ENCODE measurements around the gene BSCL2.

The BSCL2 gene

GRCh38 chr11:62727872-62728170 is 20.6 kb upstream of the BSCL2 start:
- TF ChIP-seq POLR2AphosphoS5 (IDR thresholded peaks at IDR 0.05; ENCODE audit: low read depth, low read length) (no peak), SIN3A (IDR thresholded peaks at IDR 0.05; ENCODE audit: borderline replicate concordance, insufficient read depth, low read length) (no peak), TAF1 (IDR thresholded peaks at IDR 0.05; ENCODE audit: borderline replicate concordance, insufficient read depth, low read length) (no peak)

GRCh38 chr11:62727165-62727871 is 20.1 kb upstream of the BSCL2 start, which contains the start of gene HNRNPUL2:
HNRNPUL2 (minus strand) TSS chr11:62727457; CDS start chr11:62727156, 301 bp downstream.
- TF ChIP-seq POLR2AphosphoS5 (IDR thresholded peaks at IDR 0.05; ENCODE audit: low read depth, low read length) (peak; percentile 84), TAF1 (IDR thresholded peaks at IDR 0.05; ENCODE audit: borderline replicate concordance, insufficient read depth, low read length) (0 out of 2 replicates have a peak, but pooled peaks have one; percentile 68), SIN3A (IDR thresholded peaks at IDR 0.05; ENCODE audit: borderline replicate concordance, insufficient read depth, low read length) (peak; percentile 41; the same call in 1 of the 2 replicates), FOXP2 (optimal IDR thresholded peaks at IDR 0.05; ENCODE audit: borderline replicate concordance, extremely low read depth, extremely low read length, insufficient read depth) (peak; percentile 80)
- TF ChIP-seq, protein P1, sequence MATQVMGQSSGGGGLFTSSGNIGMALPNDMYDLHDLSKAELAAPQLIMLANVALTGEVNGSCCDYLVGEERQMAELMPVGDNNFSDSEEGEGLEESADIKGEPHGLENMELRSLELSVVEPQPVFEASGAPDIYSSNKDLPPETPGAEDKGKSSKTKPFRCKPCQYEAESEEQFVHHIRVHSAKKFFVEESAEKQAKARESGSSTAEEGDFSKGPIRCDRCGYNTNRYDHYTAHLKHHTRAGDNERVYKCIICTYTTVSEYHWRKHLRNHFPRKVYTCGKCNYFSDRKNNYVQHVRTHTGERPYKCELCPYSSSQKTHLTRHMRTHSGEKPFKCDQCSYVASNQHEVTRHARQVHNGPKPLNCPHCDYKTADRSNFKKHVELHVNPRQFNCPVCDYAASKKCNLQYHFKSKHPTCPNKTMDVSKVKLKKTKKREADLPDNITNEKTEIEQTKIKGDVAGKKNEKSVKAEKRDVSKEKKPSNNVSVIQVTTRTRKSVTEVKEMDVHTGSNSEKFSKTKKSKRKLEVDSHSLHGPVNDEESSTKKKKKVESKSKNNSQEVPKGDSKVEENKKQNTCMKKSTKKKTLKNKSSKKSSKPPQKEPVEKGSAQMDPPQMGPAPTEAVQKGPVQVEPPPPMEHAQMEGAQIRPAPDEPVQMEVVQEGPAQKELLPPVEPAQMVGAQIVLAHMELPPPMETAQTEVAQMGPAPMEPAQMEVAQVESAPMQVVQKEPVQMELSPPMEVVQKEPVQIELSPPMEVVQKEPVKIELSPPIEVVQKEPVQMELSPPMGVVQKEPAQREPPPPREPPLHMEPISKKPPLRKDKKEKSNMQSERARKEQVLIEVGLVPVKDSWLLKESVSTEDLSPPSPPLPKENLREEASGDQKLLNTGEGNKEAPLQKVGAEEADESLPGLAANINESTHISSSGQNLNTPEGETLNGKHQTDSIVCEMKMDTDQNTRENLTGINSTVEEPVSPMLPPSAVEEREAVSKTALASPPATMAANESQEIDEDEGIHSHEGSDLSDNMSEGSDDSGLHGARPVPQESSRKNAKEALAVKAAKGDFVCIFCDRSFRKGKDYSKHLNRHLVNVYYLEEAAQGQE (IDR thresholded peaks at IDR 0.05; ENCODE audit: insufficient read depth in 1 of 2, low read depth in 2 of 2, low read length in 2 of 2) = peak in 1 of 2 experiments; percentile 3; a peak in 1 of 4 replicates

DNA sequence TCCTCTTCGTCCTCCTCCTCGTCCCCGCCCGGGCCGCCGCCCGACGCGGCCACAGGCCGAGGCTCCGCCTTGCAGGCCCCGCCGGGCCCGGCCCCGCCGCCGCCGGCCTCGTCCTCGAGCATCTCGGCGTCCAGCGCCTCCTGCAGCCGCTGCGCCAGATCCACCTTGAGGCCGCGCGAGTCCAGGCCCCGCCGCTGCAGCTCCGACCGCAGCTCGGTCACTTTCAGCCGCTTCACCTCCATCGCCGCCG is 19.6 kb upstream of the BSCL2 start:
- TF ChIP-seq, protein P1 (IDR thresholded peaks at IDR 0.05; ENCODE audit: insufficient read depth in 1 of 2, low read depth in 2 of 2, low read length in 2 of 2) = no peak
- TF ChIP-seq POLR2AphosphoS5 (IDR thresholded peaks at IDR 0.05; ENCODE audit: low read depth, low read length) (no peak), TAF1 (IDR thresholded peaks at IDR 0.05; ENCODE audit: borderline replicate concordance, insufficient read depth, low read length) (no peak), SIN3A (IDR thresholded peaks at IDR 0.05; ENCODE audit: borderline replicate concordance, insufficient read depth, low read length) (no peak), FOXP2 (optimal IDR thresholded peaks at IDR 0.05; ENCODE audit: borderline replicate concordance, extremely low read depth, extremely low read length, insufficient read depth) (no peak)

GRCh38 chr11:62726156-62726914 is 19.1 kb upstream of the BSCL2 start:
- no peak for TF ChIP-seq SIN3A (IDR thresholded peaks at IDR 0.05; ENCODE audit: borderline replicate concordance, insufficient read depth, low read length)
- TF ChIP-seq, protein P1 (IDR thresholded peaks at IDR 0.05; ENCODE audit: insufficient read depth in 1 of 2, low read depth in 2 of 2, low read length in 2 of 2) = no peak
- no peak for TF ChIP-seq POLR2AphosphoS5 (IDR thresholded peaks at IDR 0.05; ENCODE audit: low read depth, low read length)
- no peak for TF ChIP-seq FOXP2 (optimal IDR thresholded peaks at IDR 0.05; ENCODE audit: borderline replicate concordance, extremely low read depth, extremely low read length, insufficient read depth)
- no peak for TF ChIP-seq TAF1 (IDR thresholded peaks at IDR 0.05; ENCODE audit: borderline replicate concordance, insufficient read depth, low read length)

DNA sequence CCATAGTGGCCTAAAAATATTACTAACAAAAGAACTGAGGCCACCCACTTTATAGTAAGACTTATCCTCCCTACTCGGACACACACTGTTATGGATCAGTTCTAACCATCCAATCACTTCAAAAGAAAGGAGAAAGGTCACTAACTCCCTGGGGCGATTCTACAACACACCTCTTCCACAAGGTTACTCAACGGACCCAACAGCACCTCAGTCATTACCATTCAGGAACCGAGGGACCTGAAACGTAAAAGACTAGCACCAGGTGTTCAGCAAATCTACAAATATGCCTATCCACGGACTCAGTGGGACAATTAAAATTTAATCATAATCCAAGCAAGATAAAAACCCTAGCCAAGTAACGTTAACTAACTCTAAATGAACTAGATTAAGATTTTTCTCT is 18.4 kb upstream of the BSCL2 start:
- TF ChIP-seq TAF1 (IDR thresholded peaks at IDR 0.05; ENCODE audit: borderline replicate concordance, insufficient read depth, low read length) (0 out of 2 replicates have a peak, but pooled peaks have one; percentile 8), FOXP2 (optimal IDR thresholded peaks at IDR 0.05; ENCODE audit: borderline replicate concordance, extremely low read depth, extremely low read length, insufficient read depth) (no peak), SIN3A (IDR thresholded peaks at IDR 0.05; ENCODE audit: borderline replicate concordance, insufficient read depth, low read length) (no peak)

GRCh38 chr11:62724171-62724570 is 16.9 kb upstream of the BSCL2 start:
- TF ChIP-seq SIN3A (IDR thresholded peaks at IDR 0.05; ENCODE audit: borderline replicate concordance, insufficient read depth, low read length) (no peak), TAF1 (IDR thresholded peaks at IDR 0.05; ENCODE audit: borderline replicate concordance, insufficient read depth, low read length) (no peak)
